SU-DHL-6 (cell line): ENCODE data around the gene RPUSD4.

ENCODE experiments used
- H2AFZ ChIP-seq: fragments of 200-600 bp; sonication (generic); 2 replicates; pipeline ENCODE4 v1.6.1; 2014; ENCODE audit warnings: low read depth, mild to moderate bottlenecking, moderate library complexity, mixed read lengths, antibody characterized with exemption, low read length; ENCODE audit not compliant: severe bottlenecking
- H3F3A ChIP-seq: fragments of 200-600 bp; shearing (Covaris generic); 2 replicates; pipeline ENCODE4 v1.6.0; 2016; ENCODE audit warnings: antibody characterized with exemption, mild to moderate bottlenecking; ENCODE audit not compliant: insufficient read depth
- H3K27ac ChIP-seq: fragments of 200-600 bp; sonication (generic); 2 replicates; pipeline ENCODE4 v1.5.1; 2016; ENCODE audit warnings: low read depth, mild to moderate bottlenecking, low read length, moderate library complexity, mixed read lengths
- H3K27me3 ChIP-seq: fragments of 200-600 bp; sonication (generic), shearing (Covaris generic); 2 replicates; pipeline ENCODE4 v1.6.0; 2014; ENCODE audit warnings: mild to moderate bottlenecking, low read length
- H3K36me3 ChIP-seq: fragments of 200-600 bp; sonication (generic); 2 replicates; pipeline ENCODE4 v1.6.1; 2014; ENCODE audit warnings: mild to moderate bottlenecking, low read length, mixed read lengths
- H3K4me2 ChIP-seq: fragments of 300-600, 200-600 bp; shearing (Covaris generic), sonication (generic); 2 replicates; pipeline ENCODE4 v1.6.0; 2014; ENCODE audit warnings: low read length, low read depth, mild to moderate bottlenecking; ENCODE audit not compliant: poor library complexity, severe bottlenecking
- H3K4me3 ChIP-seq: fragments of 200-600 bp; sonication (generic); 2 replicates; pipeline ENCODE4 v1.5.1; 2014; ENCODE audit warnings: antibody characterized with exemption, low read length, mild to moderate bottlenecking, mixed read lengths; ENCODE audit not compliant: insufficient read depth, poor library complexity, severe bottlenecking
- H3K79me2 ChIP-seq: fragments of 200-600 bp; sonication (generic); 2 replicates; pipeline ENCODE4 v1.6.1; 2014; ENCODE audit warnings: mild to moderate bottlenecking, low read length, moderate library complexity; ENCODE audit not compliant: insufficient read depth
- H3K9ac ChIP-seq: fragments of 200-600 bp; sonication (generic); 2 replicates; pipeline ENCODE4 v1.7.0; 2014; ENCODE audit warnings: mild to moderate bottlenecking, low read length
- H3K9me2 ChIP-seq: fragments of 200-600 bp; sonication (generic); replicated peaks from 2 replicates; pipeline ENCODE4 v1.6.1; 2014; ENCODE audit warnings: low read length; ENCODE audit not compliant: insufficient read depth
- H3K9me3 ChIP-seq: fragments of 200-600 bp; sonication (generic); 2 replicates; pipeline ENCODE4 v1.6.1; 2014; ENCODE audit warnings: low read length, mixed read lengths; ENCODE audit not compliant: insufficient read depth
- H4K20me1 ChIP-seq: fragments of 200-600 bp; sonication (generic); 2 replicates; pipeline ENCODE4 v1.6.1; 2014; ENCODE audit warnings: low read depth, mild to moderate bottlenecking, antibody characterized with exemption, low read length, moderate library complexity, mixed read lengths
- CTCF ChIP-seq: fragments of 200-600 bp; sonication (generic); IDR thresholded peaks from one replicate; pipeline ENCODE4 v1.5.1; 2017; ENCODE audit warnings: antibody characterized with exemption, mild to moderate bottlenecking, low read length, moderate library complexity; ENCODE audit not compliant: insufficient read depth, poor library complexity, severe bottlenecking
- EZH2phosphoT487 ChIP-seq: fragments of 200-600 bp; sonication (generic), shearing (Covaris generic); conservative IDR thresholded peaks from 2 replicates; pipeline ENCODE4 v1.6.1; 2018; ENCODE audit warnings: mild to moderate bottlenecking, antibody characterized with exemption, low read length, moderate library complexity, mixed read lengths

RPUSD4 gene

DNA sequence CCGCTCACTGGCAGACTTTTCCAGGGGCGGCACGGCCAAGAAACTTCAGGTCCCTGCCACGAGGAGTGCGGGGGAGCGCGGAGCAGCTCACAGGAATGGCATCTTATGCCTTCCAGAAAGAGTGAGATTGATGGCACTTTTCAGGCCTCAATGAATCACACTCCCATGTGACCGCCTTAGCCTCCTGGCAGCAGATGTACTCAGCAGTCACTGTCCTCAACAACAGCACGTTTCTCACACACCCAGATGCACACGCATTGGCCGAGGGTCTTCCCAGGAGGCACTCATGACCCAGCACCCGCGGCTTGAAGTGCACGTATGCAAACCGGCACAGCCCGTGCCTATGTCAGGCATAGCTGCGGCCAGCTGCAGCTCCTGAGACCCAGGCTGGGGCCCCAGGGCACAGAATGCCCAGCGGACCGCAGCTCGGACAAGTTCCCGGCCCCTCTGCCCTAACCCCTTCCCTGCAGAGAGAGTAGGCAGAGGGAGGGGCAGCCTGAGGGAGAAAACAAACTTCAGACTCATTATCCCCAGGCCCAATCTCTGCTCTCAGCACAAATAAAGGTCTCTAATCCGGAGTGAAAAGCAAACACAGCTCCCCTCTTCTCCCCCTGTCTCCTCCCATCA lies 48.3 kb downstream of the RPUSD4 start:
- no peak overlapping the region for H2AFZ ChIP-seq

GRCh38 chr11:126162306-126163030 lies 49.0 kb downstream of the RPUSD4 start:
- Histone ChIP-seq H3F3A (no peaks in the 10 kb centered on the region), H3K27me3 (no peaks in the 10 kb centered on the region), H3K9ac (no peak overlapping the region), H3K27ac (no peak overlapping the region), H3K79me2 (no peaks in the 10 kb centered on the region), H2AFZ (no peak overlapping the region), H3K9me2 (no peaks in the 10 kb centered on the region), H3K4me3 (no peak overlapping the region), H3K9me3 (no peaks in the 10 kb centered on the region), H4K20me1 (no peaks in the 10 kb centered on the region), H3K4me2 (no peak overlapping the region), H3K36me3 (no peaks in the 10 kb centered on the region)
- TF ChIP-seq EZH2phosphoT487 (no peak), CTCF (no peak)

More for the DNA sequence above, 48.3 kb downstream of the RPUSD4 start:
- Histone ChIP-seq H3K4me3 (no peak overlapping the region), H3K27me3 (no peaks in the 10 kb centered on the region), H3K9ac (no peak overlapping the region), H3F3A (no peaks in the 10 kb centered on the region), H3K27ac (no peak overlapping the region), H3K9me3 (no peaks in the 10 kb centered on the region), H3K36me3 (no peaks in the 10 kb centered on the region), H4K20me1 (no peaks in the 10 kb centered on the region), H3K4me2 (no peak overlapping the region), H3K79me2 (no peaks in the 10 kb centered on the region), H3K9me2 (no peaks in the 10 kb centered on the region)
- TF ChIP-seq CTCF (no peak), EZH2phosphoT487 (no peak)

- H3K79me2 ChIP-seq = no peaks in the 10 kb centered on the region
- no peaks in the 10 kb centered on the region for H3K27me3 ChIP-seq
- no peak overlapping the region for H3K4me2 ChIP-seq
- H3K9ac ChIP-seq = no peak overlapping the region
- H2AFZ ChIP-seq = no peak overlapping the region
- no peaks in the 10 kb centered on the region for H3F3A ChIP-seq
- TF ChIP-seq CTCF (no peak), EZH2phosphoT487 (no peak)
- H3K4me3 ChIP-seq = no peak overlapping the region
- no peaks in the 10 kb centered on the region for H3K36me3 ChIP-seq
- H3K9me3 ChIP-seq = no peaks in the 10 kb centered on the region
- no peak overlapping the region for H3K27ac ChIP-seq
- no peaks in the 10 kb centered on the region for H3K9me2 ChIP-seq
- no peaks in the 10 kb centered on the region for H4K20me1 ChIP-seq
Observed at GRCh38 chr11:126161023-126161391, 50.4 kb downstream of the RPUSD4 start.
